HepG2 (cell line): ENCODE data around the gene CARD19. TPM values are rescaled to one million over a fixed set of nuclear protein-coding genes. Genes with fewer than 3 reads are reported as not detected.
A peak's percentile ranks its signal among the peaks of the same experiment; 100 is the strongest.

ENCODE experiments used
- ARNT2 ChIP-seq: sonication (generic); formaldehyde crosslinking; IDR thresholded peaks from 2 replicates; pipeline ENCODE4 v1.8.0; 2022; ENCODE audit warnings: mild to moderate bottlenecking, low read depth, missing genetic modification reagents, moderate library complexity
- CENPX ChIP-seq: sonication (generic); formaldehyde crosslinking; IDR thresholded peaks from 2 replicates; pipeline ENCODE4 v1.9.0; 2021; ENCODE audit warnings: mild to moderate bottlenecking, missing genetic modification reagents, moderate library complexity
- FOXK1 ChIP-seq: sonication (generic); formaldehyde crosslinking; IDR thresholded peaks from 2 replicates; pipeline ENCODE4 v1.4.0; 2020; ENCODE audit warnings: low read depth, missing genetic modification reagents, borderline replicate concordance
- NCOA2 ChIP-seq: sonication (generic); formaldehyde crosslinking; IDR thresholded peaks from 2 replicates; pipeline ENCODE4 v1.8.0; 2022; ENCODE audit warnings: inconsistent platforms
- PITX1 ChIP-seq: sonication (generic); formaldehyde crosslinking; IDR thresholded peaks from 2 replicates; pipeline ENCODE4 v1.5.1; 2020; ENCODE audit warnings: mild to moderate bottlenecking, missing genetic modification reagents
- POLR2G ChIP-seq: fragments of 200-400 bp; formaldehyde crosslinking; IDR thresholded peaks from 2 replicates; pipeline ENCODE4 v1.6.1; 2018; ENCODE audit warnings: mild to moderate bottlenecking, low read depth, low read length, moderate library complexity
- SPEN ChIP-seq: sonication (generic); formaldehyde crosslinking; IDR thresholded peaks from 2 replicates; pipeline ENCODE4 v1.5.1; 2020; ENCODE audit warnings: low read depth, mild to moderate bottlenecking, missing genetic modification reagents
- XRCC5 ChIP-seq: fragments of 200-400 bp; formaldehyde crosslinking; optimal IDR thresholded peaks from 2 replicates; pipeline ENCODE3; 2017; ENCODE audit warnings: mild to moderate bottlenecking, low read length
- ZKSCAN5 ChIP-seq: sonication (generic); formaldehyde crosslinking; IDR thresholded peaks from 2 replicates; pipeline ENCODE4 v1.5.1; 2020; ENCODE audit warnings: mild to moderate bottlenecking, missing genetic modification reagents
- ZNF362 ChIP-seq: sonication (generic); formaldehyde crosslinking; IDR thresholded peaks from 2 replicates; pipeline ENCODE4 v1.4.0; 2020; ENCODE audit warnings: missing genetic modification reagents, mild to moderate bottlenecking, borderline replicate concordance
- ZNF441 ChIP-seq: sonication (generic); formaldehyde crosslinking; IDR thresholded peaks from 2 replicates; pipeline ENCODE4 v1.7.0; 2021; ENCODE audit warnings: missing genetic modification reagents, borderline replicate concordance
- ZNF468 ChIP-seq: sonication (generic); formaldehyde crosslinking; IDR thresholded peaks from 2 replicates; pipeline ENCODE4 v1.8.0; 2022; ENCODE audit warnings: mild to moderate bottlenecking, moderate library complexity, missing genetic modification reagents
- ZNF780A ChIP-seq: sonication (generic); formaldehyde crosslinking; IDR thresholded peaks from 2 replicates; pipeline ENCODE4 v1.8.0; 2022; ENCODE audit warnings: mild to moderate bottlenecking, missing genetic modification reagents, moderate library complexity
- ZNF784 ChIP-seq: sonication (generic); formaldehyde crosslinking; IDR thresholded peaks from 2 replicates; pipeline ENCODE4 v1.5.1; 2020; ENCODE audit warnings: missing genetic modification reagents, mild to moderate bottlenecking, borderline replicate concordance
- ZSCAN21 ChIP-seq: sonication (generic); formaldehyde crosslinking; IDR thresholded peaks from 2 replicates; pipeline ENCODE4 v1.8.0; 2022; ENCODE audit warnings: mild to moderate bottlenecking, missing genetic modification reagents, moderate library complexity, borderline replicate concordance
- ZSCAN29 ChIP-seq: sonication (generic); formaldehyde crosslinking; conservative IDR thresholded peaks from 2 replicates; pipeline ENCODE4 v1.4.0; 2020; ENCODE audit warnings: mild to moderate bottlenecking, missing genetic modification reagents
- polyA plus RNA-seq, 8 experiments: library from polyadenylated mRNA; depleted of rRNA in 3 of 8; stranded (reverse) in 7 of 8; unstranded in 1 of 8; fragments of >200 nt; fragmentation: Illumina TruSeq in 4 of 8; extraction: Trizol in 4 of 8; gene quantifications; 2 replicates each; pipeline versions ENCODE4 v1.2.1 to v1.2.3, GENCODE V29; 2011 to 2016; ENCODE audit warnings: low read depth in 4 of 8, missing spikeins in 1 of 8, mixed read lengths in 1 of 8; ENCODE audit not compliant: insufficient read depth in 1 of 8
- total RNA-seq, 5 experiments: library from RNA; depleted of rRNA; stranded (reverse); fragments of >200 nt; fragmentation: Illumina TruSeq; extraction: Trizol; gene quantifications; 2 replicates each; pipeline ENCODE4 v1.2.3, GENCODE V29; 2016; ENCODE audit warnings: low read depth in 1 of 5
- TF ChIP-seq, protein P1 (sequence below): sonication (generic); formaldehyde crosslinking; IDR thresholded peaks from 2 replicates; pipeline ENCODE4 v1.8.0; 2022; ENCODE audit warnings: missing genetic modification reagents, mild to moderate bottlenecking, moderate library complexity, borderline replicate concordance
- TF ChIP-seq, protein P2 (sequence below): conservative IDR thresholded peaks from 2 replicates; pipeline ENCODE4 v1.6.1; 2018; ENCODE audit warnings: missing genetic modification reagents
- TF ChIP-seq, protein P3 (sequence below): sonication (generic); formaldehyde crosslinking; IDR thresholded peaks from 2 replicates; pipeline ENCODE4 v1.8.1; 2023; ENCODE audit warnings: mild to moderate bottlenecking, missing genetic modification reagents
- TF ChIP-seq, protein P4 (sequence below): sonication (generic); formaldehyde crosslinking; IDR thresholded peaks from 2 replicates; pipeline ENCODE4 v1.8.0; 2022; ENCODE audit warnings: mild to moderate bottlenecking, missing genetic modification reagents

CARD19 gene
- total and polyA plus RNA-seq, 2 of the 13 experiments (the other 11 are each of a cell fraction or from before 2014, with no cell fraction given): 18.4 to 47.2 TPM

DNA sequence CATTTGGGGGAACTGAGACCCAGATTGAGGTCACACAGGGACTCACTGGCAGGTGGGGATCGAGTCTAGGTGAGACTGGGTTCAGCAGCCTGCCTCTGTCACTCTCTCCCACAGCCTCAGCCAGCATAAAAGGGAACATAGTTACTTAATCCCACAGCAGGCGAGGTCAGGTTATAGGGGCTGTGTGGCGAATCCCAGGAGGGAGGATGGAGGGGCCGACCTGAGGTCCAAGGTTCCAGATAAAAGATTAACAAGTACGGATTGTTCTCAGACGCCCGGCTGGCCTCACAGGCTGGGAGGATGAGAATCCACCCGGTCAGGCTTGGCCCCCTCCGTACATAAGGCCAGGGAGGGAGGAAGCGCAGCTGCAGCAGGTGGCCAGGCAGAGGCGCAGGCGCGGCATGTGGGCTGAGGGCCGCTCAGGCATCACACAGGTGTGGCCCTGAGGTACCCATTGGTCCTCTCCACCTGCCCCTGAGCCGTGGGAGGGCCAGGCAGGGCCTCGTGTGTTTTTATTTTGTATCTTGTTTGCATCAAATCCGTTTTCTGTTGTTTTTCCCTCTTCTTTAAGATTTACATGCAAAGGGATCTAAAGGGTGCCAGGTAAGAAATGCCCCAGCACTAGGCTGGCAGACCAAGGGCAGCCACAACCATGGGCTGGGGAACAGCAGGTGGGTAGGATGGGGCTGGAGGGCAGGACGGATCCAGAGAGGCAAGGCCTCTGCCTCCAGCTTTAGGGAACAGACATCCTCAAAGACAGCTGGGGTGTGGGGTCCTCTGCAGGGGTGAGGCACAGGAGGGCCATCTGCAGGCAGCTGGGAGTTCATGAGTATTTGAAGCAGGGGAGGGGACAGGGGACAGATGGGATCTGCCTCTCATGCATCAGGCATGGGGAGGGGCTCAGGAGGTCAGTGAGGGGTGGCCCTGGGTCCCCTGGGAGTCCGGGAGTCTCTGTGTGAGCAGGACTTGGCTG lies 33.9 kb upstream of the CARD19 start (continued):
- TF ChIP-seq ZNF780A (CRISPR knock-in tag): no peak
- TF ChIP-seq ZSCAN29: peak; percentile 55; the same call in 1 of the 2 replicates
- TF ChIP-seq POLR2G: 0 out of 2 replicates have a peak, but pooled peaks have one; percentile 10
- TF ChIP-seq FOXK1 (CRISPR knock-in tag): no peak
- TF ChIP-seq, protein P1, sequence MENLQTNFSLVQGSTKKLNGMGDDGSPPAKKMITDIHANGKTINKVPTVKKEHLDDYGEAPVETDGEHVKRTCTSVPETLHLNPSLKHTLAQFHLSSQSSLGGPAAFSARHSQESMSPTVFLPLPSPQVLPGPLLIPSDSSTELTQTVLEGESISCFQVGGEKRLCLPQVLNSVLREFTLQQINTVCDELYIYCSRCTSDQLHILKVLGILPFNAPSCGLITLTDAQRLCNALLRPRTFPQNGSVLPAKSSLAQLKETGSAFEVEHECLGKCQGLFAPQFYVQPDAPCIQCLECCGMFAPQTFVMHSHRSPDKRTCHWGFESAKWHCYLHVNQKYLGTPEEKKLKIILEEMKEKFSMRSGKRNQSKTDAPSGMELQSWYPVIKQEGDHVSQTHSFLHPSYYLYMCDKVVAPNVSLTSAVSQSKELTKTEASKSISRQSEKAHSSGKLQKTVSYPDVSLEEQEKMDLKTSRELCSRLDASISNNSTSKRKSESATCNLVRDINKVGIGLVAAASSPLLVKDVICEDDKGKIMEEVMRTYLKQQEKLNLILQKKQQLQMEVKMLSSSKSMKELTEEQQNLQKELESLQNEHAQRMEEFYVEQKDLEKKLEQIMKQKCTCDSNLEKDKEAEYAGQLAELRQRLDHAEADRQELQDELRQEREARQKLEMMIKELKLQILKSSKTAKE (CRISPR knock-in tag): no peak; the same call in 1 of the 2 replicates
- TF ChIP-seq NCOA2 (CRISPR knock-in tag): no peak; the same call in 1 of the 2 replicates
- TF ChIP-seq, protein P2, sequence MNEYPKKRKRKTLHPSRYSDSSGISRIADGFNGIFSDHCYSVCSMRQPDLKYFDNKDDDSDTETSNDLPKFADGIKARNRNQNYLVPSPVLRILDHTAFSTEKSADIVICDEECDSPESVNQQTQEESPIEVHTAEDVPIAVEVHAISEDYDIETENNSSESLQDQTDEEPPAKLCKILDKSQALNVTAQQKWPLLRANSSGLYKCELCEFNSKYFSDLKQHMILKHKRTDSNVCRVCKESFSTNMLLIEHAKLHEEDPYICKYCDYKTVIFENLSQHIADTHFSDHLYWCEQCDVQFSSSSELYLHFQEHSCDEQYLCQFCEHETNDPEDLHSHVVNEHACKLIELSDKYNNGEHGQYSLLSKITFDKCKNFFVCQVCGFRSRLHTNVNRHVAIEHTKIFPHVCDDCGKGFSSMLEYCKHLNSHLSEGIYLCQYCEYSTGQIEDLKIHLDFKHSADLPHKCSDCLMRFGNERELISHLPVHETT (CRISPR knock-in tag): no peak
- TF ChIP-seq ZKSCAN5: no peak
- TF ChIP-seq SPEN (CRISPR knock-in tag): peak; percentile 66; the same call in 1 of the 2 replicates
- TF ChIP-seq ARNT2 (CRISPR knock-in tag): no peak
- TF ChIP-seq ZNF441 (CRISPR knock-in tag): peak; percentile 90
- TF ChIP-seq CENPX: no peak
- TF ChIP-seq ZSCAN21 (CRISPR knock-in tag): no peak
- TF ChIP-seq ZNF784 (CRISPR knock-in tag): no peak
- TF ChIP-seq ZNF468 (CRISPR knock-in tag): no peak
- TF ChIP-seq PITX1 (CRISPR knock-in tag): peak; percentile 96
- TF ChIP-seq, protein P3, sequence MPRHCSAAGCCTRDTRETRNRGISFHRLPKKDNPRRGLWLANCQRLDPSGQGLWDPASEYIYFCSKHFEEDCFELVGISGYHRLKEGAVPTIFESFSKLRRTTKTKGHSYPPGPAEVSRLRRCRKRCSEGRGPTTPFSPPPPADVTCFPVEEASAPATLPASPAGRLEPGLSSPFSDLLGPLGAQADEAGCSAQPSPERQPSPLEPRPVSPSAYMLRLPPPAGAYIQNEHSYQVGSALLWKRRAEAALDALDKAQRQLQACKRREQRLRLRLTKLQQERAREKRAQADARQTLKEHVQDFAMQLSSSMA: no peak
- peak; percentile 84 for TF ChIP-seq XRCC5
- TF ChIP-seq, protein P4, sequence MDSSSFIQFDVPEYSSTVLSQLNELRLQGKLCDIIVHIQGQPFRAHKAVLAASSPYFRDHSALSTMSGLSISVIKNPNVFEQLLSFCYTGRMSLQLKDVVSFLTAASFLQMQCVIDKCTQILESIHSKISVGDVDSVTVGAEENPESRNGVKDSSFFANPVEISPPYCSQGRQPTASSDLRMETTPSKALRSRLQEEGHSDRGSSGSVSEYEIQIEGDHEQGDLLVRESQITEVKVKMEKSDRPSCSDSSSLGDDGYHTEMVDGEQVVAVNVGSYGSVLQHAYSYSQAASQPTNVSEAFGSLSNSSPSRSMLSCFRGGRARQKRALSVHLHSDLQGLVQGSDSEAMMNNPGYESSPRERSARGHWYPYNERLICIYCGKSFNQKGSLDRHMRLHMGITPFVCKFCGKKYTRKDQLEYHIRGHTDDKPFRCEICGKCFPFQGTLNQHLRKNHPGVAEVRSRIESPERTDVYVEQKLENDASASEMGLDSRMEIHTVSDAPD (CRISPR knock-in tag): no peak
- TF ChIP-seq ZNF362 (CRISPR knock-in tag): no peak
